ENCODE data around the gene MSANTD1.
A peak's percentile ranks its signal among the peaks of the same experiment; 100 is the strongest.

Gene MSANTD1

GRCh38 chr4:3304831-3305609, 56.1 kb downstream of the MSANTD1 start:
- peak; percentile 47 for DNase-seq

GRCh38 chr4:3305610-3306371, 56.8 kb downstream of the MSANTD1 start:
- DNase-seq = no peak
